NCI-H1694 treated with DMSO at 0.1 percent for 48 hours (cell line): Measurements from ENCODE around the gene PADI6.
"Not testable (repeated sequence)": the region's sequence is repeated elsewhere in the genome, so short reads cannot be mapped to it uniquely, and the experiment has no call there.

ENCODE experiments used
- DNase-seq: peaks from one replicate; lab custom pipeline; 2025; lab: John Stamatoyannopoulos, UW

PADI6 gene

DNA sequence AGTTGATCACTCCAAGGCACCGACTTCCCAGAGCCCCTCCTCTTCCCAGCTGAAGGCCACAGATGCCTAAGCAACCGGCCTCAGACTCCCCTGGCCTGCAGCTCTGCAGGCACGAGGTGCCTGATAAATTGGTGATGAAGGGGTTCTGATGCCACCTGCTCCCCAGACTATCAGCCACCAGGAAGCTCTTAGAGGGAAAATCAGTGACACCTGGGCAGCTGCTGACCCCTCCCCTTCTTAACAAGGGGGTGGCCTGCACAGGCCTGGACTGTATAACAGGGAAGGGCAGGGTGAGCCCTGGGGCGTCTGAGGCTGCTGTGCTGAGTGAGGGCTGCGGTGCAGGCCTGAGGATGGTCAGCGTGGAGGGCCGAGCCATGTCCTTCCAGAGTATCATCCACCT lies at the start of gene PADI6:
Gene PADI6 (plus strand): TSS at position 301 of the 400 bp plus-strand sequence. CDS start 50 bp downstream, at position 351.
- DNase-seq = no peak

DNA sequence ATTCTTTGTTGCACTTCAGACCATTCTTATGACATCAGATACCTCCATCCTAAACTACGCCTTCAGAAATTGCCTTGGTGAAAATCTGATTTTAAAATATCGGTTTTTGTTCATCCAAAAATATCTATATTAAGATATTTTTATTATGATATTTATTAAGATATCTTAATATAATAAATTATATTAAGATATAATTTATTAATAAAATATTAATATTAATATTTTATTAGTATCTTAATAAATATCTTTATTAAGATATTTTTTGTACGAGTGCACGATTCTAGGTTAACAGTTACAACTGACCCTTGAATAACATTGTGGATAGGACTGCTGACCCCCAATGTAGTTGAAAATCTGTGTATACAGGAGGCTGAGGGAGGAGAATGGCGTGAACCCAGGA lies 43.1 kb upstream of the PADI6 start:
- no peak for DNase-seq

DNA sequence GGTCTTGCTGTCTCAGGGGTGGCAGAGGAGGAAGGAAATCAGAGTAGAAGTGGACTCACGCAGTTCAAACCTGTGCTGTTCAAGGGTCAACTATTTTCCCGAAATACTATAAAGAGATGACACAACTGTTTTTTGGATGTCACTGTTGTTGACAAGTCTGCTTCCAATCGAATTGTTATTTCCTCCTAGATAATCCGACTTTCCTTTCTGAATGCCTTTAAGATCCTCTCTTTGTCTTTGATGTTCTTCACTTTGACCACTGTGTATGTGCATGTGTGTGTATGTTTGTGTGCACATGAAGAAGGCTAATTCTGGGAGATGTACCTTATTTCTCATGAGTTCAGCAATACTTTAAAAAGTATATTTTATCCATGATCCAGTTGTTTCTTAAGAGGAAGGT lies 42.4 kb upstream of the PADI6 start:
- no peak for DNase-seq

DNA sequence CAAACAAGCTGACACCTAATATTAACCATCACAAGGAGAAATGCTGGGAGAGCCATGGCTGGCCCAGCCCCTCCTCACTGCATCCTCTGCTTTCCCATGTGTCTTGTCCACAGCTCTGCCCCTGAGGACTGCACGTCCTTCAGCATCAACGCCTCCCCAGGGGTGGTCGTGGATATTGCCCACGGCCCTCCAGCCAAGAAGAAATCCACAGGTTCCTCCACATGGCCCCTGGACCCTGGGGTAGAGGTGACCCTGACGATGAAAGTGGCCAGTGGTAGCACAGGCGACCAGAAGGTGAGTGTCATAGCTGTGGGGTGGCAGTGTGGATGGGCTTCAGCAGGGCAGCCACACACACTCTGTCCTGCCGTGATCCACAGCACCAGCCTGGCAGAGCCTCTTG lies 41.1 kb upstream of the PADI6 start:
- DNase-seq = no peak

DNA sequence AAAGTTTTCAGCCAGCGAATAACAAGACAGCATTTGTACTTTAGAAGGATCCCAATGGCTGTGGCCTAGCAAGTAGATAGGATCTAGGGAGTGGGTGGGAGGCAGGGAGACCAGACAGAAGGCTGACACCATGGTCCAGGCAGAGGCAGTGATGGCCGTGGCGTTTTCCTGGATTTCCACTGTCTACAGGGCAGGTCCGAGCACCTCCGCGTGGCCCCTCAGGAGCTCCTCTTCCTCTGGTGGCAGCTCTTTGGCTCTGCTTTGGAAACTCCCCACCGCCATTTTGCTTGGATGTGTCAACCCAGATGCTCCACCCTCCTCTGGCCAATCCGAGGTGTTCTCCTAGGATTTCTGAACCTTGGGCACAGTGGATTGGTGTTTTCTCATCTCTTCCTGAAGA lies 38.9 kb upstream of the PADI6 start:
- no peak for DNase-seq

DNA sequence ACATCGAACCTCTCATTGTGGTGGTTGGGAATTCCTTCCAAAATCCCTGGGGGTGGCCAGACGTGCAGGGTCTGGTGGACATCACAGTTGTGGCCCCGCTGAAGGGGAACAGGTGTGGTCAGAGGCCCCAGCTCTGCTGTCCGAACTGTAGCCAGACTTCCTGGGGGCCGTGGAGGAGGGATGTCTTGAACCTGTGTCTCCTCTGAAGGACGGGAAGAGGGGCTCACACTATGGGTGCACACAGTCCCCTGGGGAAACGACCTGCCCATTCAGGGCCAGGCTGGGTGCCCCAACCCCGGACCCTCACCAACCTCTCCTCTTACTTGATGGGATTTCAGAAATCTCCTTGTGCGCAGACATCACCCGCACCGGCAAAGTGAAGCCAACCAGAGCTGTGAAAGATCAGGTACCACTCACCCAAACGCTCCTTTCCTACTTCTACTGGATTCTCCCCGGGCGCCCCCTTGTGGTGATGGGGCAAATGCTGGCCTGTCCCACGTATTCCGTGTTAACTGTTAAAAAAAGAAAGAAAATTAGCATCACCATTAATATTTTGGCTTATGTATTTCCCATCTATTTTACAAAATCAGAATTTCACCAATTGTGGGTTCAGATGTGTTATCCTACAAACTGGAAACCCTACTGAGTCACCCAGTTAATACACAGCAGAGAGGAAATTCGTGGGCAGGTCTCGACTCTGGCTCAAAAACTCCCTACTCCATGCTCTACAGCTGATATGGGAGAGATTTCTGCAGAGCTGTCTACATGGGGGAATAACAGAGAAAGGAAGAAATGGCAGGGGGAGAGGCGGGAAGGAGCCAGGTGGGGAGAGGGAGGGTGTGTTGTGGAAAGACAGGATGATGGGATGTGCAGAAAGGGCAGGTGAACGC lies 35.9 kb upstream of the PADI6 start:
- DNase-seq = peak; percentile 68

DNA sequence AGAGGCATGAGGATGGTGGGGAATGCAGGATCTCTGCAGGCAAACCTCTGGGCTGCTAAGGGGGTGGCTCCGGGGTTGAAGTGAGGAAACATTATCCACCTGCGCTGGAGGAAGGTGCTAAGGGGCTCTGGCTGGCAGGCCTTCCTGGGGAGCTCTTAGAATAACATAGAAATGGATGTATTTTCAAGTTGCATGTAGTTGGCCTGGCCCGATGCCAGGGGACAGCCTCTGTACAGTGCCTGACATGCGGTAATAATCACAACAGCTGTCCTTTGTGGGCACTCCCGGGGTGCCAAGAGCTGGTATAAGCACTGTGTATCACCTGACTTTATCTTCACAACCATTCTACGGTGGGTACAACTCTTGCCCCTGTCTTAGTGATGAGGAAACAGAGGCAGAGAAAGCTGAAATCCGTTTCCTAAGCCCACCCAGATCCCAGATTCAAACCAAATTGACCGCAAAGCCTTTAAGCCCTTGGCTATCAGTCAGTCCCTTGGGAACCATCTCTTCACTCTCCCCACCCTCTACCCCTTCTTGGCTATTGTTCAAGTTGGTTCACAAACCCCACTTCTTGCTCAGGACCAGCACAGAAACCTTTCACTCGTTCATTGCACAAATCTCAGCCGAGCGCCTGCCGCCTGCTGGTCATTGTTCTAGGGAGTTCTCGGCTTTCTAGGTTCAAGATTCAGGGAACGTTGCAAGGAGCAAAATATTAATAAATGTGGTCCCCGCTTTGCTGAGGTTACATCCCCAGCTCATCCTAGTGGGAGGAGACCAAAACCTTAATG lies 33.1 kb upstream of the PADI6 start:
- DNase-seq = no peak

DNA sequence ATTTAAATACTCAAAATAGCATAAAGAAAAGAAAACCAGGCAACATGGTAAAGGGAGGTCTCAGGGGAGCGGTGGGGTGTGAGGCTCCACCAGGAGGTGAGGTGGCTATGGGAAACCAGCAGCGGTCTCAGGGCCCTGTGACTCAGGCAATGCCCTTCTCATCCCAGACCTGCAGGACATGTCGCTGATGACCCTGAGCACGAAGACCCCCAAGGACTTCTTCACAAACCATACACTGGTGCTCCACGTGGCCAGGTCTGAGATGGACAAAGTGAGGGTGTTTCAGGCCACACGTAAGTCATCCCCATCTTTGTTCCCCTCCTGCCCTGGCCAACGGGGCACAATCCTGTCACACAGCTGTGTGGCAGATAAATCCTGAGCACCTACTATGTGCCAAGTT lies 32.5 kb upstream of the PADI6 start:
- no peak for DNase-seq

DNA sequence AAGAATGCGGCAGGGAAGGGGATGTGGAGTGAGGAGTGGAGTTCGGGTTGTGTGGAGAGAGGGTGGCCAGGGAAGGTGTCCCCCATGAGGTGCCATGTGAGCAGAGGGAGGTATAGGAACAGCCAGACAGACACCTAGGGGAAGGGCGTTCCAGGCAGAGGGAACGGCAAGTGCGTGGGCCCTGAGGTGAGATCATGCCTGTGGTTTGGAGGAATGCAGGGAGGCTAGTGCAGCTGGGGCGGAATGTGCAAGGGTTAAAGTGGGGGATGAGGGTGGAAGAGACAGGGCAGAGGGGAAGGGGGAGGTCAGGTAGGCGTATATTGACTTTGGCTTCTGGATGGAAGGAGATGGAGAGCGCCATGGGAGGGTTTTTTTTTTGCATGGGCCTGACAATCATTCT lies 31.6 kb upstream of the PADI6 start:
- no peak for DNase-seq

DNA sequence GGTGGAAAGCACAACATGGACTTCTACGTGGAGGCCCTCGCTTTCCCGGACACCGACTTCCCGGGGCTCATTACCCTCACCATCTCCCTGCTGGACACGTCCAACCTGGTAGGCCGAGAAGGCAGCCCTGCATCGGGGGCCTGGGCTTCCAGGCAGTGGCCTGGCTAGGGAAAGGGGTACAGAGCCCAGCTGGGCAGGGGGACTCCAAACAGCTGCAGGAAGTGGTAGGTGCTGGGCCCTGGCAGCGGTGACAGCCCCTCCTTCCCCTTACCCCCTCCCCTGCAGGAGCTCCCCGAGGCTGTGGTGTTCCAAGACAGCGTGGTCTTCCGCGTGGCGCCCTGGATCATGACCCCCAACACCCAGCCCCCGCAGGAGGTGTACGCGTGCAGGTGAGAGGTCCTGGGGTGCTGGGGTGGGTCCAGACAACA lies 30.0 kb upstream of the PADI6 start:
- DNase-seq = no peak

DNA sequence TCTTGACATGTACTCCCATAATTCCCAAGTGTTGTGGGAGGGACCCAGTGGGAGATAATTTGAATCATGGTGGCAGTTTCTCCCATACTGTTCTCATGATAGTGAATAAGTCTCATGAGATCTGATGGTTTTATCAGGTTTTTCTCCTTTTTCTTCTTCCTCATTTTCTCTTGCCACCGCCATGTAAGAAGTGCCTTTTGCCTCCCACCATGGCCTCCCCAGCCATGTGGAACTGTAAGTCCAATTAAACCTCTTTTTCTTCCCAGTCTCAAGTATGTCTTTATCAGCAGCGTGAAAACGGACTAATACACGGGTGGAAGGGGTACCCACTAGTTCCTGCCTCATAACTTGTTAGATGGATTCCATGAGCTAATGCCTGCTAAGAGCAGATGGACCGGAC lies 26.5 kb upstream of the PADI6 start:
- DNase-seq = not testable (repeated sequence)

DNA sequence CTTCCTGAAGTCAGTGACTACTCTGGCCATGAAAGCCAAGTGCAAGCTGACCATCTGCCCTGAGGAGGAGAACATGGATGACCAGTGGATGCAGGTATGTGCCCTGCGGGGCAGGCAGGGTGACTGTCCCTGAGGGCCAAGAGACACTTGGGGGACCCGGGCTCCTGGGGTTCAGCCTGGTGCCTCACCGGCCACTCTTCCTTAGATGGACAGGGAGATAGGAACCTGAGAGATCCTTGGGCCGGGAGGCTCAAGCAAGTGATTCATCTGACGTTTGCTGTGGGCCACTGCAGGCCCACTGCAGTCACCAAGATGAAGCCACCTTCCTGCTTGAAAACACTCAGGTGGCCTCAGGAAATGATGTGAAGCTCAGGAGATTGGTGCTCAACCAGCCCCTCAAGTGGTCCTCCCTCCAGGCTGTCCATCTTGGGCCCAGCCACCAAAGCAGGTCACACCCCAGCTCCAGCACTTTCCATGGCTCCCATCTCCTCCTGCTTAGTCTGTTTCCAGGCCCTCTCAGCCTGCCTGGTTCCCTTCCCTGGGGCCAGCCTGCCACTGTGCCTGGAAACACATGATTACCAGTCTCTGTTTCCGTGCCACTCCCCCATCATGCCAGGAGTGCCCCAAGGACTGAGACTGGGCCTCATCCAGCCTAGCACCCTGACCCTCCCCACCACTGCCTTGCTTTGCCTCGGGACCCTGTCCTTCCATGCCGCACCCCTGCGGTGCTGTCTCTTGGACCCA lies 25.8 kb upstream of the PADI6 start:
- no peak for DNase-seq

DNA sequence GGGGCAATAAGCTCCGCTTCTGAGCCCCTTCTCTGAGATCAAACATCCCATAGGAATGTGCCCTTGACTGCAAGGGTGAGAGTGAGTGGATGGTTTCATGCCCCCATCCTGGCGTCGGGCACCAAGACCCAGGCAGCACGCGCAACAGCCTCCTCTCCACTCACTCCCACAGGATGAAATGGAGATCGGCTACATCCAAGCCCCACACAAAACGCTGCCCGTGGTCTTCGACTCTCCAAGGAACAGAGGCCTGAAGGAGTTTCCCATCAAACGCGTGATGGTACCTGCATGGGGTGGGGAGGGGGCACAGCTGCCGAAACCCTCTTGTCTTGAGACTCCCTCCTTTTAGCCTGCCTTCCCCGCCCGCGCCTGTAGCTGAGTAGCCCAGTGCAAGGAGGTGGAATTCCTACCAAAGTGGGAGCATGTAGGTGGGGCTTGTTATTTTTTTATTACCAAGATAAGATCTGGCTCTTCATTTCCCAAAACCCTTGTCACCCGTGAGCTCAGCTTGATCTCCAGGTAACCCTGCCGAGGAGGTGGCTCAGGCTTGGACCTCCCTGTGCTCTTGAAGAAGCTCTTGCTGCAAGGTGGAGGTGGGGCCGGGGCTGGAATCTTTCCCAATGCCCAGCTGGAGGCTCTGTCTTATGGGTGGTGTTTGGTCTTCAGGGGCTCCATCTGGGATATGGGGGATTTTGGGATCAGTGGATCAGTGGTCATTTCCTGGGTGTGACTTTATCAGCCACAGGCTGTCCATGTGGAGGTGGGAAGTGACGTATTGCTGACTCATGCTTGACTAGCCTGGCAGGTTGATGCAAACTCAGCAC lies 24.0 kb upstream of the PADI6 start:
- no peak for DNase-seq

DNA sequence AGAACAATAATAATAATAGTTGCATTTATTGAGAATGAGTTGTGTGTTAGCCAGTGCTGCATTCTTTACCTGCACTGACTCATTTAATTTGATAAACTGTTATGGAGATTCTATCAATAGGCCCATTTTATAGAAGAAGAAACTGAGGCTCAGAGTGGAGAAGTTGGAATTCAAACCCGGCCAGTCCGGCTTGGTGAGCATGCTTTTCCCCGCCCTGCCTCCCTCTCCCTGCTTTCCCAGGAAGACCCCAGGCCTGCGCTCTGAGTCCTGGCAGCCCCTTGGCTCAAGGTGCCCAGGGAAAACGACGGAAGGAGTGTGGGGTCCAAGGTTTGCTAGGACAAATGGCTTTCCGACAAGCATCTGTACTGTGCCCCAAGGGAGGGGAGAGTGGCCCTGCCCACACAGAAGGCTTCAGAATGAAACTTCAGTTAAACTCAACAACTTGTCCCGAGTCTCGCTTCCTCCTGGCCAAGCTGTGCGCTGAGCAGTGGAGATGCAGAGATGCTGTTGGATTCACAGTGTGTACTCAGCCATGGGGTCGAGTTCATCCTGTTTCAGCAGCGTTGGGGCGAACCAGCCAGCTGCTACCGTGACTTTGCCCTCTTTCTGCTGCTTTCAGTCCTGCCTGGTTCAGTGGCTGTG lies 23.3 kb upstream of the PADI6 start:
- no peak for DNase-seq

DNA sequence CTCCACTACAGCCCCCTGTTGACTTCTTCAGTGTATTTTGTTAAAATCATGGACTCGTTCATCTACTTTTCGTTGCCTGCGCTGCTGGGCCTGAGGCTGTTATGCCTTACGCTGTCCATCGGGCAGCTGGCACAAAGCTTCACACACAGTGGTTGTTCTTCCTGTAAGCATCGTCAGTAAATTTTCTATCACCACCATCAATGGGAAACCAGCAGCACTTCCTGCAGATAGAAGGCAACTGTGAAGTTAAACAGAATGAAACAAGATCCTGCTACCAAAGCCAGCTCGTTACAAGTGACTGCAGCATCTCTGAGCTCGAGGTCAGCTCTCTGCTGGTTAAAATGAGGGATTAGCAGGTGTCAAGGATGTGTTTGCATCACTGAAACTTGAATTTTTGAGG lies 21.9 kb upstream of the PADI6 start:
- DNase-seq = no peak

DNA sequence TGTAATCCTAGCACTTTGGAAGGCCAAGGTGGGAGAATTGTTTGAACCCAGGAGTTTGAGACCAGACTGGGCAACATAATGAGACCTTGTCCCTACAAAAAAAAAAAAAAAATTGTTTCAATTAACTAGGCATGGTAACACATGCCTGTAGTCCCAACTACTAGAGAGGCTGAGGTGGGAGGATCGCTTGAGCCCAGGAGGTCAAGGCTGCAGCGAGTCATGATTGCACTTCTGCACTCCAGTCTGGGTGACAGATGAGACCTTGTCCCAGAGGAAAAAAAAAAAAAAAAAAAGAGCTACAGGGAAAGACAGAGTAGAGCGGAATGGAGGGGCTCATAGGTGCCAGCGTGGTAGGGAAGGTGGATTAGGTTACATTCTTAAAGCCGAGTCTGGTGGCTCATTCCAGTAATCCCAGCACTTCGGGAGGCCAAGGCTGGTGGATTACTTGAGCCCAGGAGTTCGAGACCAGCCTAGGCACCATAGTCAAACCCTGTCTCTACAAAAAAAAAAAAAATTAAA lies 21.0 kb upstream of the PADI6 start:
- DNase-seq = no peak

DNA sequence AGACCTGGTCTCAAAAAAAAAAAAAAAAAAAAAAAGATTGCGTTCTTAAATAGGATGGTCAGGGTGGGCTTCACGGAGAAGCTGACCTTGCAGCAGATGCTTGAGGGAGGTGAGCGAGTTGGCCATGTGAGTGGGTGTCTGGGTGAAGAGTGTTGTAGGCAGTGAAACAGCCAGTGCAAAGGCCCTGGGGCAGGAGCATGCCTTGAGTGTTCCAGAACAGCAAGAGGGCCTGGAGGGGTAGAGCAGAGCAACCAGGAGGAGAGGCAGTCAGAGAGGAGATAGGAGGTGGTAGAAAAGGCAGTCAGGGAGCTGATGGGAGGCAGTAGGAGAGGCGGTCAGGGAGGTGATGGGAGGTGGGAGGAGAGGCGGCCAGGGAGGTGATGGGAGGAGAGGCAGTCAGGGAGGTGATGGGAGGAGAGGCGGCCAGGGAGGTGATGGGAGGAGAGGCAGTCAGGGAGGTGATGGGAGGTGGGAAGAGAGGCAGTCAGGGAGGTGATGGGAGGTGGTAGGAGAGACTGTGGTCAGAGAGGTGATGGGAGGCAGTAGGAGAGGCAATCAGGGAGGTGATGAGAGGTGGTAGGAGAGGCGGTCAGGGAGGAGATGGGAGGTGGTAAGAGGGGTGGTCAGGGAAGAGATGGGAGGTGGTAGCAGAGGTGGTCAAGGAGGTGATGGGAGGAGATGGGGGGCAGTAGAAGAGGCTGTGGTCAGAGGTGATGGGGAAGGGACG lies 20.2 kb upstream of the PADI6 start:
- no peak for DNase-seq

DNA sequence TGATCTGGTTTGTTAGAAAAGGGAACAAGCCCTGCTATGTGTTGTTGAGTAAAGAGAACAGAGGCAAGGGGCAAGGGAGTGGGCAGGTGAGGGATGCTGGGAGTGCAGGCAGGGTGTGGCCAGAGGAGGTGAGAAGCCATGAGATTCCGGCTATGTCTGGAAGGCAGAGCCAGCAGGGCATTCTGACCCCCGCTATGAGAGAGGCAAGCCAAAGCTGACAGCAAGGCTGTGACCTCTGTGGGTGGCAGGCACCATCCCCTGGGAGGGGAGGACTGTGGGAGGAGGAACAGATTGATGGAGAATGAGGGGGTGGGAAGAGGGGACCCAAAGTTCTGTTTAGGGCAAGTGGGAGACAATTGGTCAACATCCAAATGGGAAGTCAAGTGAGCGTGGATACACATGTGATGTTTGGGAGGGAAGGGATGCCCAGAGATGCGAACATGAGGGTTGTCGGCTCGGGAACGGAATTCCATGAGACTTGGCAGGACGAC lies 19.5 kb upstream of the PADI6 start:
- no peak for DNase-seq

DNA sequence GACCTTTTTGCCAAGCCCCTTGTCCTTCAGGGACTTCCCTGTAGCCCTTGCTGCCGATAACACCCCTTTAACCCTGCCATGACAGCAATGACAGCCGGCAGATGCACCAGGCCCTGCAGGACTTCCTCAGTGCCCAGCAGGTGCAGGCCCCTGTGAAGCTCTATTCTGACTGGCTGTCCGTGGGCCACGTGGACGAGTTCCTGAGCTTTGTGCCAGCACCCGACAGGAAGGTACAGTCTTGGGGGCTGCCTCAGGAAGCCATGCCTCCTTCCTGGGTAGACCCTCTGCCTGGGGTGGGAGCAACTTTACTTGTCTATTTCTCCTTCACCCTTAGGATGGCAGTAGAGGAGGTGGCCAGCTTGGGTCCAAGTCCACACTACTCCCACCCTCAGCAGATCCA lies 16.1 kb upstream of the PADI6 start:
- DNase-seq = no peak

DNA sequence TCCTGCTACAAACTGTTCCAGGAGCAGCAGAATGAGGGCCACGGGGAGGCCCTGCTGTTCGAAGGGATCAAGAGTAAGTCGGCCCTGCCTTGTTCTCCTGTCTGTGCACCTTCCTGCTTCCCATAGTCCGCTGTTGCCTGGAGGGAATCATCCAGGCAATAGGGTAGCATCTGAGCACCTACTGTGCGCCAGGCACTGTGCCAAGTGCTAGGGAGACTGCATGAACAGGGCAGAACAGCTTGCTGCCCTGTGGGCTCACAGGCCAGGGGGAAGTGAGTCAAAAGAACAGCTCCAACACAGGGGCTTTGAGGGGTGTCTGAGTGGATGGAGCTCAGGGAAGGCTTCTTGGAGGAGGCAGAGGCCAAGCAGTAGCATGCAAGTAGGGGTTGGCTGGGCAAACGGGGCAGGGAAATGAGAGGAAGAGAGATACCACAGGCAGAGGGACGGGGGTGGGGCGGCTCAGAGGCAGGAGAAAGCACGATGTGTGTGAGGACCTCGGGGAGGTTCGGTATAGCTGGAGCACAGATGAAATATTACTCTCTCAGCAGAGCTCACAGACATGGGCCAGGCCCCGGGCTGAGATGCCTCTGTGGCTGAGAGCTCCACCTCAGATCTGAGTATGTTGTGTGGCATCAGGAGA lies 15.5 kb upstream of the PADI6 start:
- DNase-seq = no peak
